Measurements from ENCODE around the gene TMPRSS9. TPM values are rescaled to one million over a fixed set of nuclear protein-coding genes. Genes with fewer than 3 reads are reported as not detected.

Gene TMPRSS9
- total and polyA plus RNA-seq, 2 of the 13 experiments (the other 11 are each of a cell fraction or from before 2014, with no cell fraction given) = 2.5 to 5.2 TPM

- TF ChIP-seq RXRB (CRISPR knock-in tag; IDR thresholded peaks at IDR 0.05; ENCODE audit: borderline replicate concordance) (0 out of 2 replicates have a peak, but pooled peaks have one; percentile 9), CSRNP2 (CRISPR knock-in tag; conservative IDR thresholded peaks at IDR 0.05; ENCODE audit: low read depth) (no peak), ZNF784 (CRISPR knock-in tag; IDR thresholded peaks at IDR 0.05; ENCODE audit: borderline replicate concordance) (peak; percentile 3), ZNF317 (CRISPR knock-in tag; IDR thresholded peaks at IDR 0.05) (peak; percentile 55; the same call in 1 of the 2 replicates), TCF7 (IDR thresholded peaks at IDR 0.05; ENCODE audit: low read depth) (no peak), NR0B2 (CRISPR knock-in tag; IDR thresholded peaks at IDR 0.05) (no peak; the same call in 1 of the 2 replicates), ELF1 (CRISPR knock-in tag; IDR thresholded peaks at IDR 0.05) (no peak), ZUFSP (CRISPR knock-in tag; IDR thresholded peaks at IDR 0.05; ENCODE audit: borderline replicate concordance) (no peak), KDM1A (CRISPR knock-in tag; IDR thresholded peaks at IDR 0.05) (no peak), CBX2 (IDR thresholded peaks at IDR 0.05; ENCODE audit: low read depth, low read length) (no peak), CBX2 (CRISPR knock-in tag; IDR thresholded peaks at IDR 0.05; ENCODE audit: low read depth) (no peak), ZNF564 (CRISPR knock-in tag; IDR thresholded peaks at IDR 0.05) (peak; percentile 95), ZNF574 (CRISPR knock-in tag; IDR thresholded peaks at IDR 0.05) (no peak; the same call in none of the 2 replicates), TMF1 (CRISPR knock-in tag; IDR thresholded peaks at IDR 0.05; ENCODE audit: low read depth) (no peak), TAF15 (IDR thresholded peaks at IDR 0.05; ENCODE audit: low read depth, low read length, poor library complexity, severe bottlenecking) (no peak), ZNF75D (CRISPR knock-in tag; IDR thresholded peaks at IDR 0.05; ENCODE audit: borderline replicate concordance) (no peak), ZNF878 (CRISPR knock-in tag; IDR thresholded peaks at IDR 0.05) (peak; percentile 52; the same call in 1 of the 2 replicates), ZXDC (CRISPR knock-in tag; IDR thresholded peaks at IDR 0.05) (peak; percentile 57; the same call in 1 of the 2 replicates)
Measured at GRCh38 chr19:2426611-2427428, 66.8 kb downstream of the TMPRSS9 start (continued).
